NB4 (cell line): ENCODE results near the gene GRAMD2A.
A peak's percentile ranks its signal among the peaks of the same experiment; 100 is the strongest.

Experiments
- DNase-seq: peaks from one replicate; pipeline ENCODE4 v3.0.0; 2010; ENCODE audit warnings: low read depth
- H3K4me3 ChIP-seq: one replicate; pipeline ENCODE4 v1.5.1; 2011; ENCODE audit warnings: mild to moderate bottlenecking, low read depth, low read length, moderate library complexity
- MYC ChIP-seq: IDR thresholded peaks from 2 replicates; pipeline ENCODE4 v1.6.1; 2011; ENCODE audit warnings: low read depth, low read length
- POLR2A ChIP-seq: IDR thresholded peaks from 2 replicates; pipeline ENCODE4 v1.6.1; 2011; ENCODE audit warnings: mild to moderate bottlenecking; ENCODE audit not compliant: insufficient read length; ENCODE audit errors: extremely low read depth
- TF ChIP-seq, protein P1 (sequence below): IDR thresholded peaks from 2 replicates; pipeline ENCODE4 v1.6.1; 2011; ENCODE audit warnings: low read depth, low read length
- TF ChIP-seq, protein P2 (sequence below): IDR thresholded peaks from one replicate; pipeline ENCODE4 v1.5.1; 2012; ENCODE audit warnings: low read depth, low read length

Gene GRAMD2A

GRCh38 chr15:72237029-72237852, 39.7 kb upstream of the GRAMD2A start:
- TF ChIP-seq, protein P1, sequence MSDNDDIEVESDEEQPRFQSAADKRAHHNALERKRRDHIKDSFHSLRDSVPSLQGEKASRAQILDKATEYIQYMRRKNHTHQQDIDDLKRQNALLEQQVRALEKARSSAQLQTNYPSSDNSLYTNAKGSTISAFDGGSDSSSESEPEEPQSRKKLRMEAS: peak; percentile 57
- TF ChIP-seq MYC (peak; percentile 81), POLR2A (peak; percentile 14)
- TF ChIP-seq, protein P2, sequence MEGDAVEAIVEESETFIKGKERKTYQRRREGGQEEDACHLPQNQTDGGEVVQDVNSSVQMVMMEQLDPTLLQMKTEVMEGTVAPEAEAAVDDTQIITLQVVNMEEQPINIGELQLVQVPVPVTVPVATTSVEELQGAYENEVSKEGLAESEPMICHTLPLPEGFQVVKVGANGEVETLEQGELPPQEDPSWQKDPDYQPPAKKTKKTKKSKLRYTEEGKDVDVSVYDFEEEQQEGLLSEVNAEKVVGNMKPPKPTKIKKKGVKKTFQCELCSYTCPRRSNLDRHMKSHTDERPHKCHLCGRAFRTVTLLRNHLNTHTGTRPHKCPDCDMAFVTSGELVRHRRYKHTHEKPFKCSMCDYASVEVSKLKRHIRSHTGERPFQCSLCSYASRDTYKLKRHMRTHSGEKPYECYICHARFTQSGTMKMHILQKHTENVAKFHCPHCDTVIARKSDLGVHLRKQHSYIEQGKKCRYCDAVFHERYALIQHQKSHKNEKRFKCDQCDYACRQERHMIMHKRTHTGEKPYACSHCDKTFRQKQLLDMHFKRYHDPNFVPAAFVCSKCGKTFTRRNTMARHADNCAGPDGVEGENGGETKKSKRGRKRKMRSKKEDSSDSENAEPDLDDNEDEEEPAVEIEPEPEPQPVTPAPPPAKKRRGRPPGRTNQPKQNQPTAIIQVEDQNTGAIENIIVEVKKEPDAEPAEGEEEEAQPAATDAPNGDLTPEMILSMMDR: no peak
- DNase-seq: peak; percentile 95
- H3K4me3 ChIP-seq: peak overlapping the region; percentile 63

- TF ChIP-seq, protein P2: no peak
- TF ChIP-seq, protein P1: no peak
- TF ChIP-seq MYC (no peak), POLR2A (no peak)
- no peak for DNase-seq
- H3K4me3 ChIP-seq: peak overlapping the region; percentile 63
Observed at GRCh38 chr15:72236381-72237003, 38.9 kb upstream of the GRAMD2A start.

GRCh38 chr15:72235298-72235697, 37.7 kb upstream of the GRAMD2A start:
- TF ChIP-seq, protein P1: no peak
- TF ChIP-seq MYC: no peak
- no peak for TF ChIP-seq POLR2A
- TF ChIP-seq, protein P2: no peak
- DNase-seq: no peak
- H3K4me3 ChIP-seq: no peak overlapping the region

GRCh38 chr15:72233769-72234168, 36.2 kb upstream of the GRAMD2A start:
- no peak for TF ChIP-seq POLR2A
- no peak for TF ChIP-seq MYC
- TF ChIP-seq, protein P1: no peak
- TF ChIP-seq, protein P2: no peak
- no peak for DNase-seq
- no peak overlapping the region for H3K4me3 ChIP-seq

GRCh38 chr15:72231833-72232478, 34.4 kb upstream of the GRAMD2A start:
- TF ChIP-seq MYC (no peak), POLR2A (no peak)
- TF ChIP-seq, protein P1: 0 out of 2 replicates have a peak, but pooled peaks have one; percentile 13
- TF ChIP-seq, protein P2: no peak
- H3K4me3 ChIP-seq: peak overlapping the region; percentile 67
- peak; percentile 36 for DNase-seq
